Heart left ventricle (tissue), 16 donors: ENCODE results near the gene EHMT2. TPM values are rescaled to one million over a fixed set of nuclear protein-coding genes. Genes with fewer than 3 reads are reported as not detected.
"Not testable (repeated sequence)": the region's sequence is repeated elsewhere in the genome, so short reads cannot be mapped to it uniquely, and the experiment has no call there.

Experiments
- ATAC-seq, 4 donors: fragments of 200-7000 bp; cut with Tn5 transposase; one replicate each; pipeline ENCODE4 v1.9.1; 2020 to 2022; ENCODE audit warnings: moderate library complexity in 4 of 4, mild to moderate bottlenecking in 3 of 4, moderate number of reproducible peaks in 1 of 4
- DNase-seq, 5 donors: peaks; one replicate each; pipeline ENCODE4 v3.0.0-alpha.2; 2020
- H3K27ac ChIP-seq, 12 donors: fragments of 200-600 bp; sonication (generic) in 4 of 12; one replicate each; pipeline versions ENCODE4 v1.5.0 to v1.8.0; 2016 to 2022; ENCODE audit warnings: mild to moderate bottlenecking in 2 of 12
- H3K27me3 ChIP-seq, 9 donors: fragments of 200-600 bp; sonication (generic) in 2 of 9; one replicate each; pipeline versions ENCODE4 v1.5.1 to v1.8.0; 2016 to 2022; ENCODE audit warnings: mild to moderate bottlenecking in 3 of 9
- H3K36me3 ChIP-seq, 9 donors: fragments of 200-600 bp; sonication (generic) in 2 of 9; one replicate each; pipeline versions ENCODE4 v1.5.0 to v1.8.0; 2018 to 2022; ENCODE audit warnings: mild to moderate bottlenecking in 2 of 9
- H3K4me1 ChIP-seq, 12 donors: fragments of 200-600 bp; sonication (generic) in 4 of 12; one replicate each; pipeline versions ENCODE4 v1.5.0 to v1.8.0; 2016 to 2022; ENCODE audit warnings: mild to moderate bottlenecking in 3 of 12
- H3K4me3 ChIP-seq, 12 donors: fragments of 200-600 bp; sonication (generic) in 4 of 12; one replicate each; pipeline versions ENCODE4 v1.5.0 to v1.8.0; 2017 to 2022; ENCODE audit warnings: mild to moderate bottlenecking in 9 of 12, moderate library complexity in 4 of 12
- H3K9me3 ChIP-seq, 12 donors: fragments of 200-600 bp; sonication (generic) in 4 of 12; one replicate each; pipeline versions ENCODE4 v1.5.0 to v1.8.0; 2016 to 2022; ENCODE audit warnings: mild to moderate bottlenecking in 1 of 12
- CTCF ChIP-seq, 12 donors: fragments of 200-600 bp; sonication (generic) in 4 of 12; IDR thresholded peaks; one replicate each; pipeline versions ENCODE4 v1.5.0 to v1.8.0; 2018 to 2022; ENCODE audit warnings: antibody characterized with exemption in 12 of 12, mild to moderate bottlenecking in 5 of 12
- POLR2A ChIP-seq, 2 donors: fragments of 450-650 bp; IDR thresholded peaks; one replicate each; pipeline ENCODE4 v1.6.1; 2017; ENCODE audit warnings: antibody characterized with exemption in 2 of 2, mild to moderate bottlenecking in 2 of 2, moderate library complexity in 2 of 2
- WGBS, 4 donors: extraction: QIAGEN DNeasy Blood & Tissue Kit in 2 of 4; methylation state at CpG; one replicate each; pipeline versions ENCODE4 v1.1.5 to v1.1.7; 2013 to 2018; 5-methylcytosine and 5-hydroxymethylcytosine counted together
- intact Hi-C, 10 donors: fragments of 100-400 bp; cut with DNase I; formaldehyde crosslinking; loops; one replicate each; pipeline versions ENCODE4 v1.11.1 to v1.14.2; 2022
- polyA plus RNA-seq, 2 donors: library from polyadenylated mRNA; stranded (reverse); fragments of 200-250 nt; gene quantifications; one replicate each; pipeline ENCODE4 v1.2.3, GENCODE V29; 2013
- total RNA-seq, 9 donors: library from RNA; depleted of rRNA in 2 of 9; stranded (reverse); fragments of >200 nt in 2 of 9; fragmentation: NEBNext Ultra II Directional in 3 of 9; extraction: Animal tissue kit (Norgen Biotek cat#: 25700) in 3 of 9; gene quantifications; one replicate each; pipeline versions ENCODE4 v1.1.0 to v1.2.4, GENCODE V29; 2016 to 2023
- donor health status: ischemic (EF 13 %, LVEDD 7.1; RV severe dilation, severe dysfunction).
- donor health status: healthy with polysubstance abuse.
- donor health status: DM: no; HTN: yes; CAD: no.
- donor health status: DM: no; HTN: no; CAD: no.
- donor health status: ischemic (EF 25% LVEDD 6.9; RV normal size, moderate dysfunction).
- donor health status: ischemic (EF 25% LVEDD 5.7; RV mildly dilated, moderate dysfunction).
- donor health status: healthy.
- donor health status: DM: yes; HTN: yes; CAD: no.
- donor health status: ischemic (EF 35%, LVEDD 5.7; RV mildly dilated, moderate dysfunction).
- donor health status: nonischemic (EF 11% LVEDD 7.7; RV severe dilation, severe dysfunction).
- donor health status: DM: yes; HTN: yes; CAD: no.
- donor health status: PGD.
- donor health status: ischemic (EF 29% LVEDD 5.4; RV normal size, mild dysfunction).
- donor health status: nonischemic (EF 23%, LVEDD 6.1; RV moderate dilation, normal function).

EHMT2 gene
- total and polyA plus RNA-seq, 11 donors: 9.0 to 22.1 (median 14.8) TPM

GRCh38 chr6:31915351-31915750 is 17.9 kb upstream of the EHMT2 start:
- ATAC-seq (no peak), DNase-seq (no peak)
- TF ChIP-seq CTCF (IDR thresholded peaks at IDR 0.05) (no peak), POLR2A (IDR thresholded peaks at IDR 0.05) (no peak)
- intact Hi-C loops: no loop called here
- Histone ChIP-seq H3K27ac (no peak overlapping the region), H3K27me3 (no peaks in the 10 kb centered on the region), H3K4me3 (no peak overlapping the region), H3K4me1 (peaks cover 0 to 6% (median 0%) of the 10 kb centered on the region in 12 donors), H3K36me3 (no peaks in the 10 kb centered on the region), H3K9me3 (no peaks in the 10 kb centered on the region)

GRCh38 chr6:31911826-31912585 is 14.5 kb upstream of the EHMT2 start:
- Histone ChIP-seq H3K27ac (no peak overlapping the region), H3K4me3 (no peak overlapping the region)
- no peak for ATAC-seq

GRCh38 chr6:31909298-31909697 is 11.8 kb upstream of the EHMT2 start:
- not testable (repeated sequence) for H3K4me3 ChIP-seq, DNase-seq, ATAC-seq, H3K27ac ChIP-seq, H3K9me3 ChIP-seq, H3K27me3 ChIP-seq, H3K36me3 ChIP-seq
- 76 to 83% (median 79%) methylated on average over 7 of the region's 7 CpGs for WGBS, 4 donors
- peaks cover 0 to 16% (median 0%) of the 10 kb centered on the region in 12 donors for H3K4me1 ChIP-seq
- intact Hi-C loops: loop anchor here in 3 of 10 donors (5.0 to 10.0 kb wide), 2 partner anchors 38 to 46 kb away; partner anchors contain the start of genes NELFE (in 2 of the 3), SKIC2 (in 2 of the 3) and CFB (in 1 of the 3)

More at GRCh38 chr6:31911826-31912585, 14.5 kb upstream of the EHMT2 start:
- Histone ChIP-seq H3K9me3 (no peaks in the 10 kb centered on the region), H3K27me3 (no peaks in the 10 kb centered on the region), H3K4me1 (peaks cover 0 to 13% (median 0%) of the 10 kb centered on the region in 12 donors), H3K36me3 (no peaks in the 10 kb centered on the region)
- intact Hi-C loops: no loop called here
- no peak for DNase-seq
- 73 to 76% (median 74%) methylated on average over 11 of the region's 11 CpGs for WGBS, 4 donors
- no peak for TF ChIP-seq CTCF (IDR thresholded peaks at IDR 0.05)
- no peak for TF ChIP-seq POLR2A (IDR thresholded peaks at IDR 0.05)

GRCh38 chr6:31908791-31909190 is 11.3 kb upstream of the EHMT2 start:
- no peak for DNase-seq
- intact Hi-C loops: loop anchor here in 3 of 10 donors (5.0 to 10.0 kb wide), 2 partner anchors 39 to 46 kb away; partner anchors contain the start of genes NELFE (in 2 of the 3), SKIC2 (in 2 of the 3) and CFB (in 1 of the 3)
- TF ChIP-seq POLR2A (IDR thresholded peaks at IDR 0.05) (no peak), CTCF (IDR thresholded peaks at IDR 0.05) (no peak)
- H3K27ac ChIP-seq: no peak overlapping the region
- ATAC-seq: no peak
- 58 to 68% (median 60%) methylated on average over 4 of the region's 4 CpGs for WGBS, 4 donors
- no peaks in the 10 kb centered on the region for H3K27me3 ChIP-seq
- H3K36me3 ChIP-seq: no peaks in the 10 kb centered on the region
- H3K9me3 ChIP-seq: no peaks in the 10 kb centered on the region
- H3K4me3 ChIP-seq: no peak overlapping the region
- peaks cover 0 to 16% (median 0%) of the 10 kb centered on the region in 12 donors for H3K4me1 ChIP-seq

GRCh38 chr6:31908255-31908654 is 10.8 kb upstream of the EHMT2 start:
- H3K4me3 ChIP-seq, DNase-seq, H3K9me3 ChIP-seq, H3K36me3 ChIP-seq, H3K27ac ChIP-seq, H3K27me3 ChIP-seq, ATAC-seq: not testable (repeated sequence)
- intact Hi-C loops: loop anchor here in 3 of 10 donors (5.0 to 10.0 kb wide), 2 partner anchors 39 to 47 kb away; partner anchors contain the start of genes NELFE (in 2 of the 3), SKIC2 (in 2 of the 3) and CFB (in 1 of the 3)
- 87 to 91% (median 89%) methylated on average over 5 of the region's 5 CpGs for WGBS, 4 donors
- H3K4me1 ChIP-seq: peaks cover 0 to 16% (median 0%) of the 10 kb centered on the region in 12 donors
